Measurements from ENCODE around the gene EMC8. TPM values are rescaled to one million over a fixed set of nuclear protein-coding genes. Genes with fewer than 3 reads are reported as not detected.

EMC8 gene
- total RNA-seq, 4 donors from 2014 or later = 11.8 to 26.6 (median 16.7) TPM

- no peaks in the 10 kb centered on the region for H3K9me3 ChIP-seq
- H3K4me1 ChIP-seq = no peaks in the 10 kb centered on the region
- H3K36me3 ChIP-seq = no peaks in the 10 kb centered on the region
- intact Hi-C loops (cut with DNase I; ENCODE audit: low total_unique reads) = no loop called here
- no peak for DNase-seq
- no peaks in the 10 kb centered on the region for H3K27me3 ChIP-seq
- TF ChIP-seq POLR2A (IDR thresholded peaks at IDR 0.05) (no peak), CTCF (IDR thresholded peaks at IDR 0.05) (no peak)
- no peak overlapping the region for H3K4me3 ChIP-seq
- H3K27ac ChIP-seq = no peak overlapping the region
These were observed 13.7 kb upstream of the EMC8 start for GRCh38 chr16:85812811-85813700.

- no peak for TF ChIP-seq CTCF (IDR thresholded peaks at IDR 0.05)
- no peak for TF ChIP-seq POLR2A (IDR thresholded peaks at IDR 0.05)
- H3K4me3 ChIP-seq = no peak overlapping the region
- H3K36me3 ChIP-seq = no peaks in the 10 kb centered on the region
- DNase-seq = no peak
- H3K27me3 ChIP-seq = no peaks in the 10 kb centered on the region
- H3K4me1 ChIP-seq = no peaks in the 10 kb centered on the region
- H3K9me3 ChIP-seq = no peaks in the 10 kb centered on the region
- intact Hi-C loops (cut with DNase I; ENCODE audit: low total_unique reads) = no loop called here
- no peak overlapping the region for H3K27ac ChIP-seq
These were observed 12.9 kb upstream of the EMC8 start for GRCh38 chr16:85812031-85812807.

- no peaks in the 10 kb centered on the region for H3K27me3 ChIP-seq
- no peak for TF ChIP-seq CTCF (IDR thresholded peaks at IDR 0.05)
- TF ChIP-seq POLR2A (IDR thresholded peaks at IDR 0.05) = no peak
- DNase-seq = no peak
- H3K36me3 ChIP-seq = no peaks in the 10 kb centered on the region
- no peaks in the 10 kb centered on the region for H3K4me1 ChIP-seq
- H3K4me3 ChIP-seq = no peak overlapping the region
- intact Hi-C loops (cut with DNase I; ENCODE audit: low total_unique reads) = no loop called here
- no peak overlapping the region for H3K27ac ChIP-seq
- H3K9me3 ChIP-seq = no peaks in the 10 kb centered on the region
These were observed 11.4 kb upstream of the EMC8 start for GRCh38 chr16:85810742-85811115.

GRCh38 chr16:85810097-85810741, 10.9 kb upstream of the EMC8 start:
- no peak overlapping the region for H3K27ac ChIP-seq
- H3K9me3 ChIP-seq = no peaks in the 10 kb centered on the region
- H3K4me3 ChIP-seq = no peak overlapping the region
- TF ChIP-seq POLR2A (IDR thresholded peaks at IDR 0.05) (no peak), CTCF (IDR thresholded peaks at IDR 0.05) (no peak)
- no peaks in the 10 kb centered on the region for H3K27me3 ChIP-seq
- H3K4me1 ChIP-seq = no peaks in the 10 kb centered on the region
- H3K36me3 ChIP-seq = no peaks in the 10 kb centered on the region
- intact Hi-C loops (cut with DNase I; ENCODE audit: low total_unique reads) = no loop called here
- no peak for DNase-seq

All from uterus (tissue), 4 donors.